Parathyroid adenoma (tissue), 2 donors: ENCODE measurements around the gene DVL1.

Experiments used
- H2AFZ ChIP-seq: fragments of 300-600 bp; sonication (generic); one replicate; pipeline ENCODE4 v1.7.0; 2017; ENCODE audit warnings: antibody characterized with exemption, mild to moderate bottlenecking
- H3K27ac ChIP-seq: fragments of 300-600 bp; sonication (generic); one replicate; pipeline ENCODE4 v1.7.0; 2017
- H3K27me3 ChIP-seq: fragments of 300-600 bp; sonication (generic); one replicate; pipeline ENCODE4 v1.7.0; 2017; ENCODE audit warnings: low read length; ENCODE audit not compliant: control insufficient read depth, insufficient read depth
- H3K36me3 ChIP-seq: fragments of 300-600 bp; sonication (generic); one replicate; pipeline ENCODE4 v1.7.0; 2017; ENCODE audit warnings: low read length; ENCODE audit not compliant: control insufficient read depth, insufficient read depth
- H3K4me1 ChIP-seq: fragments of 300-600 bp; sonication (generic); one replicate; pipeline ENCODE4 v1.7.0; 2017; ENCODE audit warnings: control low read depth
- H3K4me2 ChIP-seq: fragments of 300-600 bp; sonication (generic); one replicate; pipeline ENCODE4 v1.7.0; 2017; ENCODE audit warnings: low read length
- H3K4me3 ChIP-seq: fragments of 300-600 bp; sonication (generic); one replicate; pipeline ENCODE4 v1.7.0; 2017; ENCODE audit warnings: low read depth, low read length
- H3K79me2 ChIP-seq: fragments of 300-600 bp; sonication (generic); one replicate; pipeline ENCODE4 v1.7.0; 2017; ENCODE audit warnings: control low read depth
- H3K9ac ChIP-seq: fragments of 300-600 bp; sonication (generic); one replicate; pipeline ENCODE4 v1.7.0; 2017; ENCODE audit warnings: mild to moderate bottlenecking
- H3K9me3 ChIP-seq: fragments of 300-600 bp; sonication (generic); one replicate; pipeline ENCODE4 v1.7.0; 2017; ENCODE audit warnings: low read length; ENCODE audit not compliant: control insufficient read depth
- TF ChIP-seq, protein P1 (sequence below): fragments of 300-600 bp; sonication (generic); IDR thresholded peaks from one replicate; pipeline ENCODE4 v1.7.0; 2017; ENCODE audit warnings: antibody characterized with exemption, mild to moderate bottlenecking
- donor health status: primary hyperparathyroidism.

The DVL1 gene

GRCh38 chr1:1380860-1381259 is 31.6 kb upstream of the DVL1 start:
- Histone ChIP-seq H3K9me3 (no peaks in the 10 kb centered on the region), H3K4me2 (no peak overlapping the region), H3K27me3 (no peaks in the 10 kb centered on the region), H2AFZ (no peak overlapping the region), H3K4me1 (no peaks in the 10 kb centered on the region), H3K4me3 (no peak overlapping the region), H3K9ac (no peak overlapping the region), H3K36me3 (no peaks in the 10 kb centered on the region), H3K27ac (no peak overlapping the region), H3K79me2 (no peaks in the 10 kb centered on the region)
- TF ChIP-seq, protein P1, sequence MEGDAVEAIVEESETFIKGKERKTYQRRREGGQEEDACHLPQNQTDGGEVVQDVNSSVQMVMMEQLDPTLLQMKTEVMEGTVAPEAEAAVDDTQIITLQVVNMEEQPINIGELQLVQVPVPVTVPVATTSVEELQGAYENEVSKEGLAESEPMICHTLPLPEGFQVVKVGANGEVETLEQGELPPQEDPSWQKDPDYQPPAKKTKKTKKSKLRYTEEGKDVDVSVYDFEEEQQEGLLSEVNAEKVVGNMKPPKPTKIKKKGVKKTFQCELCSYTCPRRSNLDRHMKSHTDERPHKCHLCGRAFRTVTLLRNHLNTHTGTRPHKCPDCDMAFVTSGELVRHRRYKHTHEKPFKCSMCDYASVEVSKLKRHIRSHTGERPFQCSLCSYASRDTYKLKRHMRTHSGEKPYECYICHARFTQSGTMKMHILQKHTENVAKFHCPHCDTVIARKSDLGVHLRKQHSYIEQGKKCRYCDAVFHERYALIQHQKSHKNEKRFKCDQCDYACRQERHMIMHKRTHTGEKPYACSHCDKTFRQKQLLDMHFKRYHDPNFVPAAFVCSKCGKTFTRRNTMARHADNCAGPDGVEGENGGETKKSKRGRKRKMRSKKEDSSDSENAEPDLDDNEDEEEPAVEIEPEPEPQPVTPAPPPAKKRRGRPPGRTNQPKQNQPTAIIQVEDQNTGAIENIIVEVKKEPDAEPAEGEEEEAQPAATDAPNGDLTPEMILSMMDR = no peak

DNA sequence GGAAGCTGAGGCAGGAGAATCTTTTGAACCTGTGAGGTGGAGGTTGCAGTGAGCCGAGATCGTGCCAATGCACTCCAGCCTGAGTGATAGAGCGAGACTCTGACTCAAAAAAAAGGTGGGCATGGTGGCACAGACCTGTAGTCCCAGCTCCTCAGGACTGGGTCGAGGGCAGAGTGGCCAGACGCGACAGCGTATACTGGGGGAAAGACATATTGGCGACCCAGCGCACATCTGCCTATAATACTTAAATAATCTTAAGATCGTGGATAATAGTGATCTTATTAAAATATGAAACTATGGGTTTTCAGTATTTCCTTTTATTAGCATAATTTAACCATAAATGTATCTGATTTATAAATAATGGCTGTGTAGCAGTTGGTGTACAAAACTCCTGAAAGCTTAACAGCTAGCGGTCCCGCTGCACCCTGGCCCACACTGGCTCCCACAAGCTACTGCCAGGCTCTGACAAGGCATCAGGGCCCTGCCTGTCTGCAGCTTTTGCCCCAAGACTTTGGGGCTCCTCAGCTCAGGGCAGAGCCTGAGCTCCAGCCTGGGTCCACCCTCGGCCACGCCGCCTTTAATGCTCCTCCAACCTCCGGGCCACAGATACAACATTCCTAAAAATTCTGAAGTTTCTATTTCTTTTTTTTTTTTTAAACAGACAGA is 28.5 kb upstream of the DVL1 start:
- Histone ChIP-seq H2AFZ (no peak overlapping the region), H3K36me3 (no peaks in the 10 kb centered on the region), H3K79me2 (no peaks in the 10 kb centered on the region), H3K27ac (no peak overlapping the region), H3K9ac (no peak overlapping the region), H3K4me3 (no peak overlapping the region), H3K4me1 (no peaks in the 10 kb centered on the region), H3K9me3 (no peaks in the 10 kb centered on the region), H3K27me3 (no peaks in the 10 kb centered on the region), H3K4me2 (no peak overlapping the region)
- TF ChIP-seq, protein P1 = no peak

GRCh38 chr1:1376551-1377226 is 27.5 kb upstream of the DVL1 start:
- Histone ChIP-seq H3K36me3 (no peaks in the 10 kb centered on the region), H3K4me3 (no peak overlapping the region), H3K27me3 (no peaks in the 10 kb centered on the region), H3K79me2 (no peaks in the 10 kb centered on the region), H2AFZ (no peak overlapping the region), H3K27ac (no peak overlapping the region), H3K9ac (no peak overlapping the region), H3K4me1 (no peaks in the 10 kb centered on the region), H3K9me3 (no peaks in the 10 kb centered on the region), H3K4me2 (no peak overlapping the region)
- TF ChIP-seq, protein P1 = no peak

GRCh38 chr1:1374929-1375662 is 25.9 kb upstream of the DVL1 start, which contains the start of gene AURKAIP1:
TSS of gene AURKAIP1 (minus strand) at chr1:1375207. CDS start at chr1:1374756, 451 bp downstream.
- Histone ChIP-seq H3K4me3 (peak within 1 kb of the TSS; percentile 97), H3K9ac (peak within 1 kb of the TSS; percentile 57), H3K4me2 (peak within 1 kb of the TSS; percentile 92), H3K4me1 (no peaks in the 10 kb centered on the region), H3K9me3 (no peaks in the 10 kb centered on the region), H3K27me3 (no peaks in the 10 kb centered on the region), H2AFZ (peak within 1 kb of the TSS; percentile 80), H3K27ac (peak within 1 kb of the TSS; percentile 91), H3K36me3 (no peaks in the 10 kb centered on the region), H3K79me2 (no peaks in the 10 kb centered on the region)
- TF ChIP-seq, protein P1 = no peak
